HEK293T (cell line): ENCODE results near the gene SCG5.
"Not testable (repeated sequence)": the region's sequence is repeated elsewhere in the genome, so short reads cannot be mapped to it uniquely, and the experiment has no call there.

Experiments
- CTCF ChIA-PET: fragments of 350-600 bp; formaldehyde crosslinking; extraction: SDS; loops from one replicate; lab custom pipeline; 2021; ENCODE audit warnings: antibody characterized with exemption, inconsistent platforms; lab: Yijun Ruan, JAX
- POLR2A ChIA-PET: fragments of 350-600 bp; formaldehyde crosslinking; extraction: SDS; loops from one replicate; lab custom pipeline; 2020; ENCODE audit warnings: antibody characterized with exemption, inconsistent platforms; lab: Yijun Ruan, JAX
- DNase-seq: peaks from one replicate; pipeline ENCODE4 v3.0.0; 2012; ENCODE audit warnings: mixed read lengths; ENCODE audit errors: extremely low spot score
- ARNT ChIP-seq: fragments of 450-650 bp; IDR thresholded peaks from 2 replicates; pipeline ENCODE4 v1.6.1; 2017; ENCODE audit warnings: mild to moderate bottlenecking
- BHLHE40 ChIP-seq: fragments of 450-650 bp; IDR thresholded peaks from 2 replicates; pipeline ENCODE4 v1.6.1; 2016; ENCODE audit warnings: mild to moderate bottlenecking, moderate library complexity, borderline replicate concordance
- CTBP1 ChIP-seq: fragments of 450-650 bp; IDR thresholded peaks from 2 replicates; pipeline ENCODE4 v1.6.1; 2016; ENCODE audit warnings: borderline replicate concordance
- ELF4 ChIP-seq: fragments of 450-650 bp; IDR thresholded peaks from 2 replicates; pipeline ENCODE4 v1.6.1; 2017; ENCODE audit warnings: antibody characterized with exemption
- FOXA1 ChIP-seq: fragments of 450-650 bp; IDR thresholded peaks from 2 replicates; pipeline ENCODE4 v1.6.1; 2016; ENCODE audit warnings: mild to moderate bottlenecking
- FOXK2 ChIP-seq: fragments of 450-650 bp; IDR thresholded peaks from 2 replicates; pipeline ENCODE4 v1.6.1; 2016; ENCODE audit warnings: mild to moderate bottlenecking
- FOXM1 ChIP-seq: fragments of 450-650 bp; IDR thresholded peaks from 2 replicates; pipeline ENCODE4 v1.6.1; 2017; ENCODE audit warnings: mild to moderate bottlenecking, borderline replicate concordance
- HDGF ChIP-seq: fragments of 450-650 bp; IDR thresholded peaks from 2 replicates; pipeline ENCODE4 v1.6.1; 2017; ENCODE audit warnings: antibody characterized with exemption, borderline replicate concordance
- L3MBTL2 ChIP-seq: fragments of 450-650 bp; conservative IDR thresholded peaks from 2 replicates; pipeline ENCODE4 v1.6.1; 2016; ENCODE audit warnings: mild to moderate bottlenecking
- LEF1 ChIP-seq: fragments of 450-650 bp; IDR thresholded peaks from 2 replicates; pipeline ENCODE4 v1.6.1; 2017; ENCODE audit warnings: mild to moderate bottlenecking, borderline replicate concordance
- NFRKB ChIP-seq: fragments of 450-650 bp; IDR thresholded peaks from 2 replicates; pipeline ENCODE4 v1.6.1; 2016; ENCODE audit warnings: mild to moderate bottlenecking, moderate library complexity
- SP1 ChIP-seq: fragments of 450-650 bp; IDR thresholded peaks from 2 replicates; pipeline ENCODE4 v1.6.1; 2017
- SUZ12 ChIP-seq: fragments of 450-650 bp; IDR thresholded peaks from 2 replicates; pipeline ENCODE4 v1.6.1; 2016; ENCODE audit warnings: mild to moderate bottlenecking
- TARDBP ChIP-seq: fragments of 450-650 bp; IDR thresholded peaks from 2 replicates; pipeline ENCODE4 v1.6.1; 2016
- ZNF384 ChIP-seq: fragments of 450-650 bp; IDR thresholded peaks from 2 replicates; pipeline ENCODE4 v1.6.1; 2016
- TF ChIP-seq, protein P1 (sequence below): fragments of 450-650 bp; IDR thresholded peaks from 2 replicates; pipeline ENCODE4 v1.6.1; 2016

Gene SCG5, protein sequence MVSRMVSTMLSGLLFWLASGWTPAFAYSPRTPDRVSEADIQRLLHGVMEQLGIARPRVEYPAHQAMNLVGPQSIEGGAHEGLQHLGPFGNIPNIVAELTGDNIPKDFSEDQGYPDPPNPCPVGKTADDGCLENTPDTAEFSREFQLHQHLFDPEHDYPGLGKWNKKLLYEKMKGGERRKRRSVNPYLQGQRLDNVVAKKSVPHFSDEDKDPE

DNA sequence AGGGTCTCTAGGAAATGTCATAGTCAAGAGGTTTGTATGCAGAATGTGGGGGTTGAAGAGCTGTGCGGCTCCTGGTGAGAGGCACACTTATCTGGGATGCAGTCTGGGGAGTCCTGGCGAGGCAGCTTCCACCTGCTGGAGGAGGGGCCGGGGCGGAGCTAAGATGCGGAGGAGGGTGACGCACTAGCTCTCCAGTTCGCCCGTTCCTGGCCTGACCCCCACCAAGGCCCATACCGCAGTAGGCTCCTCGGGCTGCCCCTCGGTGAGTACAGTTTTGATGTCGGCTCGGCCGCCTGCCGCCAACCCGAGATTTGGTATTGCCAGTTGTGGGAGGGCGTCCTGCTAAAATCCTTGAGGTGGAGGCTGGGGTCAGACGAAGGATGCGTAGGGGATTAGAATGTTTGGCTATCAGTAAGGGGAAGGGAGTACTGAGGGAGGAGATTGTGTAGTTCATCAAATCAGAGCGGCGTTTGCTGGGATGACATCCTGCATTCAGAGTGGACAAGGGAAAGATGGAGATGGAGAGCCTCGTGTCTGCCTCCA is at the start of gene SCG5:
Gene SCG5, plus strand, starts transcription at position 194 of the 543 bp plus-strand sequence. CDS start 1,883 bp downstream, outside the sequence.
- CTCF ChIA-PET = no interaction called here
- DNase-seq = no peak
- TF ChIP-seq ARNT (no peak), NFRKB (no peak), LEF1 (no peak), BHLHE40 (no peak), SP1 (no peak), ZNF384 (no peak), HDGF (no peak), FOXA1 (no peak), SUZ12 (no peak), FOXK2 (no peak), L3MBTL2 (no peak), CTBP1 (no peak), FOXM1 (no peak), ELF4 (no peak), TARDBP (no peak)
- TF ChIP-seq, protein P1, sequence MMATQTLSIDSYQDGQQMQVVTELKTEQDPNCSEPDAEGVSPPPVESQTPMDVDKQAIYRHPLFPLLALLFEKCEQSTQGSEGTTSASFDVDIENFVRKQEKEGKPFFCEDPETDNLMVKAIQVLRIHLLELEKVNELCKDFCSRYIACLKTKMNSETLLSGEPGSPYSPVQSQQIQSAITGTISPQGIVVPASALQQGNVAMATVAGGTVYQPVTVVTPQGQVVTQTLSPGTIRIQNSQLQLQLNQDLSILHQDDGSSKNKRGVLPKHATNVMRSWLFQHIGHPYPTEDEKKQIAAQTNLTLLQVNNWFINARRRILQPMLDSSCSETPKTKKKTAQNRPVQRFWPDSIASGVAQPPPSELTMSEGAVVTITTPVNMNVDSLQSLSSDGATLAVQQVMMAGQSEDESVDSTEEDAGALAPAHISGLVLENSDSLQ = no peak
- POLR2A ChIA-PET = no interaction called here

DNA sequence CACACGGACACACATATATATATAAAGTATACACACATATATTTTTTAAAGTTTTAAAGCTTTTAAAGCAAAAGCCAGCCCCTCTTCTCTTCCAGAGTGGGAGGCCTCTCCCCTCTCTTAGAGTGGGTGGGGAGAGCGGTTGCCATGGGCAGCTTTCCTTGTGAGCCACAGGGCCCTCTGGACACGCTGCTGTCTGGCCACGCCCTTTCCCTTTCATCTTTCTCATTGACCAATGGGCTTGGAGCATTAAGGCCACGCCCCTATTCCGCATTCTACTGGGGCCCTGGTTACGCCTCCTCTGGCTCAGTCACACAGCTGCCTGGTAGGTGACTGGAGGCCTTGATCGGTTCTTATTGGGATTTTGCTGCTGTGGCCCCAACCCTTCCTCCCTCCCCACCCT is 48.4 kb upstream of the SCG5 start, which contains the start of gene GOLGA8N:
Gene GOLGA8N, plus strand, starts transcription at position 306 of the 400 bp plus-strand sequence.
- POLR2A ChIA-PET, CTCF ChIA-PET: not testable (repeated sequence)

DNA sequence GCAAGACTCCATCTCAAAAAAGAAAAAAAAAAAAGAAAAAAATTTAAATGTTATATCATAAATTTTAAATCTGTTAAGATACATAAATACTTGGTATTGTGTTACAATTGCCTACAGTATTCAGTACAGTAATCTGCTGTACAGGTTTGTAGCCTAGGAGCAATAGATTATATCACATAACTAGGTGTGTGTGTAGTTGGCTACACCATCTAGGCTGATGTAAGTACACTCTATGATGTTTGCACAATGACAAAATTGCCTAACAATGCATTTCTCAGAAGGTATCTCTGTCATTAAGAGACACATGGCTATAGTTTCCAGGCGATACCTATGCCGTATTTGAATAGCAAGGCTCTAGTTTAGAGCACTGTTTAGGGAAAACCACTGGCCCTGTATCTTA is 32.0 kb upstream of the SCG5 start:
- DNase-seq, POLR2A ChIA-PET, CTCF ChIA-PET: not testable (repeated sequence)

More for the DNA sequence above, 48.4 kb upstream of the SCG5 start, which contains the start of gene GOLGA8N:
- DNase-seq = not testable (repeated sequence)

DNA sequence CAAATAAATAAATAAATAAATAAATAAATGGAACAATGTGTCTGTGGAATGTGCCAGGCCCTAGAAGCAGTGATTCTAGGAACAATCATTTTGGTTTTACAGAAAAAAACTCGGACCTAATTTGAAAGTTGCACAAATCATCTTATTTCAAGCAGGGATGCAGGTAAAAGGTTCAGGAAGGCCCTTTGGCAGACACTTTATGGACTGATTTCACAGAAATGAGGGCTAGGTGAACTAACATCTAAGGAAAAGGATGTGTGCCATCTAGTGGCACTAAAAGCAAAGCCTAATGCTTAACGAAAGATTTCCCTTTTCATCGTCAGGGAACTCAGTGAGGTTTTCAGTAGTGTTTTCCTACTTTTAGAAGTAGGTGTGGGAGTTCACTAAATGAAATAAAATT is 30.8 kb upstream of the SCG5 start:
- CTCF ChIA-PET, DNase-seq: not testable (repeated sequence)

DNA sequence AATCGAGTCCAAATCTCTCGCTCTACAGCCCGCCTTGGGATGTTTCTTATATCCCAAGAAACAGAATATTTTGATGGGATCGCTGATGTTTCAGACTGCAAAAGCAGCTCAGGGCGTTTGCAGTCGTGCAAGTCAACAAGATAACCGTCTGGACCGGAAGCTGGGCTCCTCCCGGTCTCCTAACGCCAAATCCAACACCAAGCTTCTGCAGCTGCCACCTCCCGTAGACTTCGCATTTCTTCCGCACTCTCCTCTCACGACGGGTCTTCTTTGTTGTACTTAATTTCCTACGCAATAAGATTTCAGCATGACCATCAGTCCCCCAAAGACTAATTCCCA is 26.8 kb upstream of the SCG5 start:
- POLR2A ChIA-PET = interaction anchor here (1.0 kb wide), 1 partner anchor 1989 kb away, joined by 6 read pairs; the partner anchor contains the start of gene ARHGAP11B
- CTCF ChIA-PET, DNase-seq: not testable (repeated sequence)

More for the DNA sequence above, 30.8 kb upstream of the SCG5 start:
- POLR2A ChIA-PET = not testable (repeated sequence)

DNA sequence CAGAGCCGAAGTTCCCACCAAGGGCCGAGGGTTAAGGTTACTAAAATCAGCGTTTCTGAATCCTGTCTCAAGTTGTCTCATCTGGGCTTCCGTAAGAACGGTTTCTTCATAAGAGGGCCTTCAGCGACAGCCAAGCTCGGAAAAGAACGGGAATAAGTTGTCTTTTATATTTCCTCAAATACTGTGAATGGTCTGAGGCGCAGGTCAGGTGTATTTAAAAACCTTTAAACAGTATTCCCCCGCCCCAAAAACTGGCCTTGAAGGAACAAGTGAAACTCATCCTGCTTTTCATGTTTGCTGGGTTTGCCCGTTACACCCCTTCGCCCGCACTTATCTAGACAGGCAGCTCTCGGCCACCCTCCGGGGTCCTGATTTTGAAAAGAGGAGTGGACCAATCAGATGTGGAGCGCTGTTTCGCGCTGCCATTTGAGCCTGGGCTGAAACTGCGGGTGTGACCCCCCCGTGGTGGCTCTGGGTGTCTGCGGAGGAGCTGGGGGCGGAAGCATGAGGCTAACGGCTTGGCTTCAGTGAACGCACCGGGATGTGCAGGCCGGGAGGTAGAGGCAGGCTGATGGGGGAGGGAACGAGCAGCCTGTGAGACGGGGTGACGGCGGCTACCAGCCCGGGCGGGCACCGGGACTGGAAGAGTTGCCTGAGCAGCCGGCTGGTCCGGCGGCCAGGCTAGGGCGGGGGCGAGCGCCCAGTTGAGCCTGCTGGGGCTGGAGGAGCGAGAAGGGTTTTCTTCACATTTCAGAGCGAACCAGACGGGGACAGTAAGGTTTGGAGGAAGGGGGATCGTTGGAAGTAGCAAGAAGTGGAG is 26.2 kb upstream of the SCG5 start, which contains the start of gene ARHGAP11A:
Gene ARHGAP11A, plus strand, starts transcription at position 454 of the 820 bp plus-strand sequence. CDS start 708 bp downstream, outside the sequence.
- CTCF ChIA-PET = not testable (repeated sequence)
- peak; percentile 15 for DNase-seq
- POLR2A ChIA-PET = interaction anchor here (0.7 to 1.0 kb wide), 2 partner anchors 1989 kb away, joined by 5 to 6 read pairs; partner anchors contain the start of gene ARHGAP11B

DNA sequence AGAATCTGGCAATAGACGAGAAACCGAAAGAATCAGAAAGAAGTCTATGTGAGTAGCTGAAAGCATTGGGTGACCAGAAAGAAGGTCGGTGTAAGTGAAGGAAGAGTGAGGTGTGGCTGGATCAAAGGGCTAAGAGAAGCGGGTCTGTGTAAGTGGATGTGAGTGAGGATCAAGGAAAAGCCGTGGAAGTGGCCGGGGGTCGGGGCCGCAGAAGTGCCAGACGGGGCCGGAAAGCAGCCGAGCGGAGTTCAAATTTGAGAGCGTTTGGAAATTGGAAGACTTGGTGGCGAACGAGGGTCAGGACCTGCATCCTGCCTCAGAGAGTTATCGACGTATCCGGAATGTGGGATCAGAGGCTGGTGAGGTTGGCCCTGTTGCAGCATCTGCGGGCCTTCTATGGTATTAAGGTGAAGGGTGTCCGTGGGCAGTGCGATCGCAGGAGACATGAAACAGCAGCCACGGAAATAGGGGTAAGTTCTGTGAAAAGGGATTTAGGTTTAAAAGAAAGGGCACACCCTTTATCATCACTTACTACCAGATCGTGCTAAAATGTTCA is 25.6 kb upstream of the SCG5 start:
- DNase-seq, CTCF ChIA-PET: not testable (repeated sequence)
- POLR2A ChIA-PET = interaction anchor here (0.7 kb wide), 1 partner anchor 1990 kb away, joined by 5 read pairs; the partner anchor contains the start of gene ARHGAP11B

DNA sequence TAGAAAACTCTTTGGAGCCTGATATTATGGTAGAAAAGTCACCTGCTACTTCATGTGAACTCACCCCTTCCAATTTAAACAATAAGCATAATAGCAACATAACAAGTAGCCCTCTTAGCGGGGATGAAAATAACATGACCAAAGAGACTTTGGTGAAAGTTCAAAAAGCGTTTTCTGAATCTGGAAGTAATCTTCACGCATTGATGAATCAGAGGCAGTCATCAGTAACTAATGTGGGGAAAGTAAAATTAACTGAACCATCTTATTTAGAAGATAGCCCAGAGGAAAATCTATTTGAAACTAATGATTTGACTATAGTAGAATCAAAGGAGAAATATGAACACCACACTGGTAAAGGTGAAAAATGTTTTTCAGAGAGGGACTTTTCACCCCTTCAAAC is 5.1 kb upstream of the SCG5 start:
- ChIA-PET CTCF (no interaction called here), POLR2A (no interaction called here)
- TF ChIP-seq NFRKB (no peak), ELF4 (no peak), HDGF (no peak), SUZ12 (no peak), ZNF384 (no peak), ARNT (no peak), TARDBP (no peak), BHLHE40 (no peak), FOXK2 (no peak), CTBP1 (no peak), SP1 (no peak)
- TF ChIP-seq, protein P1 = no peak
- DNase-seq = no peak
